22Rv1 (cell line): ENCODE data around the gene CAMKV.

Experiments used
- H3K27ac ChIP-seq: fragments of 450-650 bp; 2 replicates; pipeline ENCODE4 v1.5.1; 2017
- ZFX ChIP-seq: fragments of 450-650 bp; IDR thresholded peaks from 2 replicates; pipeline ENCODE4 v1.6.1; 2017; ENCODE audit warnings: antibody characterized with exemption, borderline replicate concordance
- TF ChIP-seq, protein P1 (sequence below): fragments of 450-650 bp; IDR thresholded peaks from 2 replicates; pipeline ENCODE4 v1.5.1; 2017; ENCODE audit warnings: mild to moderate bottlenecking

The CAMKV gene

DNA sequence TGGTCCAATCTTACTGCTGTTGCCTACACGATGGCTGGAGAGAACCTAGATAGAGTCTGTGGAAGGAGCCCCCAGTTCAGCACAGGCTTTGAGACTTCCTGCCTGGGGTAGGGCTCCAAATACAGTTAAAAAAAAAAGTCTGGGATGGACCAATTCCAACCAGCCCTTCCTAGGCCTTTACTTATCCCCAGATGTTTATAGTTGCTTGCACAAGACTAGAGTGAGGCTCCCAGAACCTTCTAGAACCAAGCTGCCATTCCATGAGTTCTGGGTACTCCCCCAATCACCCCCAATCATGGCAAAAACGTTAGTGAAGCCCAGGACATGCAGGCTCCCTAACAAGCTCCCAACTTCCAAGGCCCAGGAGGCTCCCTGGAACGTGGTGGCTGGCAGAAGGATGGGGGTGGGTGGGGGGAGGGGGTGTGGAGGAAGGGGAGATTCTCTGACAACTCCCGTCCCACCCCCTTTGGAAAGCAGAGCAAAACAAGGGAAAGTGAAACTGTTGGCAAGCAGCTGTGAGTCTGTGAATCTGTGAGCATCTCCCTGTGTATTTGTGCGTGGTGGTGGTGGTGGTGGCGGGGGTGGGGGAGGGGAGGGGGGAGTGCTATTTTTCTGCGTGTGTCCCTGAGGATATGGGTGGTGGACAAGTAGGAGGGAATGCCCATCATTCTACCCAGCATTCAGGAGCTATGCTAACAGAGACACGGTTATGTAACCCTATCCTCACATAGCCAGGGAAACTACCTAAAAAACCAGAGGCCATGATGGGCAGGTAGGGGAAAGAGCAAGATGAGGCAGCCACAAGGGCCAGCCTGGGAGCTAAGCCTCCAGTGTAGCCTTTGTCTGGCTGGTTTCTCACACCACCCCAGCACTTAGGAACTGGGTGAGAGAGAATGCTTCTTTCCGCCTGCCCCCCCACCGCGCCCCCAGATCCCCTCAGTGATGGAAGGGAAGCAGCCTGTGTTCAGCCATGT lies 31.9 kb upstream of the CAMKV start:
- TF ChIP-seq, protein P1, sequence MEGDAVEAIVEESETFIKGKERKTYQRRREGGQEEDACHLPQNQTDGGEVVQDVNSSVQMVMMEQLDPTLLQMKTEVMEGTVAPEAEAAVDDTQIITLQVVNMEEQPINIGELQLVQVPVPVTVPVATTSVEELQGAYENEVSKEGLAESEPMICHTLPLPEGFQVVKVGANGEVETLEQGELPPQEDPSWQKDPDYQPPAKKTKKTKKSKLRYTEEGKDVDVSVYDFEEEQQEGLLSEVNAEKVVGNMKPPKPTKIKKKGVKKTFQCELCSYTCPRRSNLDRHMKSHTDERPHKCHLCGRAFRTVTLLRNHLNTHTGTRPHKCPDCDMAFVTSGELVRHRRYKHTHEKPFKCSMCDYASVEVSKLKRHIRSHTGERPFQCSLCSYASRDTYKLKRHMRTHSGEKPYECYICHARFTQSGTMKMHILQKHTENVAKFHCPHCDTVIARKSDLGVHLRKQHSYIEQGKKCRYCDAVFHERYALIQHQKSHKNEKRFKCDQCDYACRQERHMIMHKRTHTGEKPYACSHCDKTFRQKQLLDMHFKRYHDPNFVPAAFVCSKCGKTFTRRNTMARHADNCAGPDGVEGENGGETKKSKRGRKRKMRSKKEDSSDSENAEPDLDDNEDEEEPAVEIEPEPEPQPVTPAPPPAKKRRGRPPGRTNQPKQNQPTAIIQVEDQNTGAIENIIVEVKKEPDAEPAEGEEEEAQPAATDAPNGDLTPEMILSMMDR = no peak
- no peak for TF ChIP-seq ZFX
- H3K27ac ChIP-seq = no peak overlapping the region

DNA sequence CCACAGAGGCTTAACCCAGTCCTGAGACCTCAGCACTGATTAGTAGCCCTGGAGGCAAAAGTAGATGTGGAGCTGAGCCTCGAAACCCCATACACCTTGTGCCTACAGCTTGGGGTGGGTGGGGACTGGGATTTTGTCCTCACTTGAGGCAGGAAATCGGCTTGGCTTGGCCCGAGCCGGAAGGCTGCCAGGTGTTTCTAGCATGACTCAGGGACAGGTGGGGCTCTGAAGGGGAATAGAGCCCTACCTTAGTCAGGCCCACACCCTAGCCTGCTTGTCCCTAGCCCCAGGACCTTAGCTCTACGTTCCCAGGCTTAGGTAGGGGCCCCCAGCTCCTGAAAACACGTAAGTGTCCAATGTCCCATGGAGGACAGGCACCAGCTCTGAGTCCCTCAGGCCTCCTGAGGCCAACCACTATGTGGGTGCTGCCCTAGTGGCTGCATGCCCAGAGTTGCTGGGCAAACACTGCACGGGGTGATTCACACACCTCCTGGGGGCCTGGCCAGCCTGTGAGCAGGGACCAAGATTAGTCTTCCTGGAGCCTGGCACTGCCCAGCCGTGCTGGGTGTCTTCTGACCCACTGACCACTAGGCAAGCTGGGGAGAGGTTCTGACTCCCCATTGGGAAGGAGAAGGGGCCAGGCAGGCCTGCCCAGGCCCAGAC lies 30.9 kb upstream of the CAMKV start:
- H3K27ac ChIP-seq = no peak overlapping the region

DNA sequence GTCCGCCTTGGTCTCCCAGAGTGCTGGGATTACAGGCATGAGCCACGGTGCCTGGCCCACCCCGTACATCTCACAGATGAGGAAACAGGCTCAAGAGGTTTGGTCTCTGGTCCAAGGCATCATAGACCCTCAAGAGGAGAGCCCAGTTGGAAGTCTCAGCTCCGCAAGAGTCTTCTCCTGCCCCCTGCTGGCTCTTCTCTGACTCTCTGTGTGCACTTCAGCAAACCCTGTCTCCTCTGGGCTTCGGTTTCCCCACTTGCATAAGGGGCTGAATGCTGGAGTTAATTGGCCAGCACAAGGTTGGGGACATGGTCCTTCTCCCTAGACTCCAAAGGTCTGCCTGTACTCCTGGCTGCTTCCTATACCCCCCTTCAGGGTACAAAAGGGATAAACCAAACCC lies 30.1 kb upstream of the CAMKV start:
- no peak overlapping the region for H3K27ac ChIP-seq

More for the DNA sequence above, 30.9 kb upstream of the CAMKV start:
- TF ChIP-seq, protein P1 = no peak
- no peak for TF ChIP-seq ZFX

DNA sequence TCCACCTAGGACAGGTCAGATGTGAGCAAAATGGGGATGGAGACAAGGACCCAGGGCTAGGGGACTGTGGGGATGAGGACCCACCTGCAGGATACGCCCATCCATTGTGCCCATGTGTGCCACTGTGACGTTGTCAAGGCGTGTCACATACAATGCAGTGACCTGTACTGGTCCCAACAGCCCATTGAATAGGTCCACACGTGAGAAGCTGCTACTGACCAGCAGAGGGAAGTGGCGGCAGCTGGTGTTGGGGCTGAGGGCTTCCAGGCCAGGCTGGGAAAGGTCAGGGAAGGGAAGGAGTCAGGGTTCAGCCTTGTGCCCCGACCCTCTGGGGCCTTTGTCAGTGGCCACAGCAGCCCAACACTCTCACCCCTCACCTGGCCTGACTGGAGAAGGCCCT lies 29.3 kb upstream of the CAMKV start:
- H3K27ac ChIP-seq = no peak overlapping the region
- TF ChIP-seq, protein P1 = no peak
- TF ChIP-seq ZFX = no peak

More for the DNA sequence above, 30.1 kb upstream of the CAMKV start:
- TF ChIP-seq, protein P1 = peak; percentile 15; the same call in 1 of the 2 replicates
- no peak for TF ChIP-seq ZFX

DNA sequence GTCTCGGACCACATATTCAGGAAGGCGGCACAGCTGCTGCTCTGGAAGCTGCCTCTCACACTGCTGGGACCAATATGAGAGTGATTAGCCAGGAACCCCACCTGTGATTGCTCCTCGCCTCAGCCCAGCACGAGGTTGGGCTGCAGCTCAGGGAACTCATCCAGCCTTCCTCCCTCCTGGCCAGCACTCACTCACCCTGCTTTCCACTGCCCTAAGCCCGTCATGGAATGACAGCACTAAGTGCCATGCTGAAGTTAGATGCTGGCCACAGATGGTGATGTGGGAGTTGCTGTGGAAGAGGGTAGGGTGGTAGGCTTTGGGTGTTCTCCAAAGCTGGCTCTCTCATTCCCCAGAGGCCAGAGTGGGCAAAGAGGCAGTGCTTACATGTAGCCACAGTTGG lies 26.6 kb upstream of the CAMKV start:
- no peak for TF ChIP-seq ZFX
- TF ChIP-seq, protein P1 = no peak
- H3K27ac ChIP-seq = no peak overlapping the region

DNA sequence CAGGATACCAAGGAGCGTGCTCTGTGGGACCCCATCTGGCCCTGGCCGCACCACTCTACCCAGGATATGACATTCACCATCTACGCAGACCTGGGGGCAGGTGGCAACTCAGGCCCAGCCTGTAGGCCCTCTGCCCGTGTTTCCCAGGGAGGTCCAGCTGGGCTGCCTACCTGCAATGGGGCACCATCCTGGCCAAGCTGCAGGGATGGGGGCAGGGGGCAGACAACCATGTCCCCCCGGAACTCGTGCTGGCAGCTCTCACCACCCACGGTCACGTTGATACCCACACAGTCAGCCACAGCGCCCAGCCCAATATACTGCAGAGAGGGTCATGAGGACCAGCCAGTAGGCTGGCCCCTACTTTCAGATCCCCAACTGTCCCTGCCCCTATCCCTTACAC lies 26.1 kb upstream of the CAMKV start:
- no peak overlapping the region for H3K27ac ChIP-seq
- TF ChIP-seq, protein P1 = no peak
- no peak for TF ChIP-seq ZFX

DNA sequence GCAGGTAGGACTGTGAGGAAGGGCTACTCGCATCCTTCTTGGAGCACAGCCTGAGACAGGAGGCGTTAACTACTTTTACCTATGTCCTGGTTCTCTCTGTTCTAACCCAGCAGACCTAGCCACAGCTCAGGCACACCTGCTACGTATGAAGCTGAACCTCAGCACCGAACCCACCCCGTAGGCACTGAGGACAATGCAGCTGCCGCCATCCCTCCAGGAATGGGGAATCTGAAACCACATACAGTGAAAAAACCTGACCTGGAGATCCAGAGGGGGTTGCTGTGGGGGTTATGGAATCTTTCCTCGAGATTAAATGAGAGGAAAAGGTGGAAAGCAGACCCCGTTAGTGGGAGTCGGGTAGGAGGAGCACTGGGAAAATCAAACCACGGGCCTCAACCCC lies 19.6 kb upstream of the CAMKV start:
- TF ChIP-seq, protein P1 = no peak
- no peak for TF ChIP-seq ZFX

More for the DNA sequence above, 19.6 kb upstream of the CAMKV start:
- no peak overlapping the region for H3K27ac ChIP-seq
